NCI-H526 (cell line): ENCODE results near the gene ABHD6.
A peak's percentile ranks its signal among the peaks of the same experiment; 100 is the strongest.
"Not testable (repeated sequence)": the region's sequence is repeated elsewhere in the genome, so short reads cannot be mapped to it uniquely, and the experiment has no call there.

Experiments used
- DNase-seq, 2 experiments: peaks; one replicate each; lab custom pipeline; 2025; lab: John Stamatoyannopoulos, UW

ABHD6 gene, protein sequence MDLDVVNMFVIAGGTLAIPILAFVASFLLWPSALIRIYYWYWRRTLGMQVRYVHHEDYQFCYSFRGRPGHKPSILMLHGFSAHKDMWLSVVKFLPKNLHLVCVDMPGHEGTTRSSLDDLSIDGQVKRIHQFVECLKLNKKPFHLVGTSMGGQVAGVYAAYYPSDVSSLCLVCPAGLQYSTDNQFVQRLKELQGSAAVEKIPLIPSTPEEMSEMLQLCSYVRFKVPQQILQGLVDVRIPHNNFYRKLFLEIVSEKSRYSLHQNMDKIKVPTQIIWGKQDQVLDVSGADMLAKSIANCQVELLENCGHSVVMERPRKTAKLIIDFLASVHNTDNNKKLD

DNA sequence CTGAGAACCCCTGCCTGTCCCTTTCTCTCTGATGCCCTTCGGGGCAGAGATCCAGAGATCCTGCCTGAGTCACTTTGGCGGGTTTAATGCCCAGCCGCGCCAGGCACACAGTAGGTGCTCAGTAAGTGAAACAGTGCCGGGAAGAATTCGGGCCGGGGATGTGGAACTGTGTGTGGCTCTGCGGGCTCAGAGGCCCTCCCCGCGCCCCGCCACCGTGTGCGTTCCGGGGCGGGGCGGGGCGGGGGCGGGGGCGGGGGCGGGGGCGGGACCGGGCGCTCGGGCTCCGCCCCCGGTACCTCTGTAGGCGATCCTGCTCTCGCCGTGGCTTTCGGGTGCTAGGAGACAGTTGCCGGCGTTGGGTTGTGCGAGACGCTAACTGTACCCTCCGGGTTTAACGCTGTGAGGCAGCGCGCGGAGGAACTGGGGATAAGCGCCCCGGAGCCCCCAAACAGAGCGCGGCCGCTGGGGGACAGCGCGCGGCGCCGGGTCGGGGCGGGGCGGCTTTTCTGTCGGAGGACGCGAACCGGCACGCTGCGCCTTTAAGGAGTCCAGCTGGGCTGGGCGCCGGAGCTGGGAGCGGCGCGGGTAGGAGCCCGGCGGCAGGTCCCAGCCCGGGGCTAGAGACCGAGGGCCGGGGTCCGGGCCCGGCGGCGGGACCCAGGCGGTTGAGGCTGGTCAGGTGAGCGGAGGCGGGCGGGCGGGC, at the start of gene ABHD6:
Gene ABHD6, plus strand, starts transcription at position 555 of the 703 bp plus-strand sequence. CDS start 18,795 bp downstream, outside the sequence.
- peak in 1 of 2 experiments; percentile 79 for DNase-seq

DNA sequence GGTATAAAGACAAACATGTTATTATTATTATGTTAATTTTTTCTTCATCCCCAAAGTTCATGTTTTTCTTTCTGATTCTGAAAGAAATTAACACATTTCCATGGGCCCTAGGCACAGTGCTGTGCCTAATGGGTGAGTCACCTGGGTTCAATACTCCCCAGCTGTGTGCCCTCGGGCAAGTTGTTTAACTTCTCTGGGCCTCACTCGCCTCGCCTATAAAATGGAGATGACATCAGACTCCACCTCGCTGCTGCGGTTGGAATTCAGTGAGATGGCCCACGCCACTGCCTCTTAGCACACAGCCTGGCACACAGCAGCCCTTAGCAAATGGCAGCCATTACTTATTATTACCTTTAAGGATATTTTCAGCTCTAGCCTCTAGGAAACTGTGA, 49.4 kb upstream of the ABHD6 start:
- no peak for DNase-seq

DNA sequence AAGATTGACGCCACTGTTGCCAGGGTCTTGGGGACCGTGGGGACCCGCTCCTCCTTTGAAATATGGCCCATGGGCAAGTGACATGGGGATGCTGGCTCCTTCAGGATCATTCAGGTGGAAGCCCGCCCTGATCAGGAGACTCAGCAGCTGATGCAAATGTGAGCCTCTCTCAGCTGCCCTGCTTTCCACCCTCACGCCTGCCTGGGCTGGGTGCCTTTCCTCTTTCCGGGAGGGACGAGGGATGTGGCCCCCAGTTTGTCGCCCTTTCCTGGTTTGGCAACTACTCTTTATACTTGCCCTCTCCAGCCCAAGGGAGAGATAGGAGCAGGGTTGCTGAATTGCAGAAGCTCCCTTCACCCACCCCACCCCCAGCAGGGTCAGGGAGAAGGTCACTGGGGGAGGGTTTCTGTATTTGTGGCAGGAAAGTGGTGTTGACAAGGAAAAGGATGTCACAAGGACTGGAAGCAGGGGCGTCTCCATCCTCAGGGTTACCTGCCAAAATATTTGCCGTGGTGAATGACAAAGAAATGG, 48.6 kb upstream of the ABHD6 start:
- peak in 1 of 2 experiments; percentile 4 for DNase-seq

DNA sequence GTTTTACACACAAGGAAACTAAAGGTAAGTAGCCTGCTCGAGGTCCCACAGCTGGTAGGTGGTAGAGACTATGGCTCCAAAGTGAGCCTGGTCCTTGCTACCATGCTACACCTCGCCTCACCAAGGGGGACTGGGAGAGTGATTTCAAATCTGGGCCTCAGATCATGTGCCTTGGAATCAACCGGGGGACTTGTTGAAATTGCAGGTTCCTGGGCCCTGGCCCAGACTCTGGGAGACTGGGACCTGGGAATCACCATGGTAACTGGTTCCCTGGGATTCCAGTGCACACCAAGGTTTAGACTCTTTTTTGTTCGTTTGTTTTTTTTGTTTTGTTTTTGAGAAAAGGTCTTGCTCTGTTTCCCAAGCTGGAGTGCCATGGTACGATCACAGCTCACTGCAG, 47.9 kb upstream of the ABHD6 start:
- DNase-seq = no peak

DNA sequence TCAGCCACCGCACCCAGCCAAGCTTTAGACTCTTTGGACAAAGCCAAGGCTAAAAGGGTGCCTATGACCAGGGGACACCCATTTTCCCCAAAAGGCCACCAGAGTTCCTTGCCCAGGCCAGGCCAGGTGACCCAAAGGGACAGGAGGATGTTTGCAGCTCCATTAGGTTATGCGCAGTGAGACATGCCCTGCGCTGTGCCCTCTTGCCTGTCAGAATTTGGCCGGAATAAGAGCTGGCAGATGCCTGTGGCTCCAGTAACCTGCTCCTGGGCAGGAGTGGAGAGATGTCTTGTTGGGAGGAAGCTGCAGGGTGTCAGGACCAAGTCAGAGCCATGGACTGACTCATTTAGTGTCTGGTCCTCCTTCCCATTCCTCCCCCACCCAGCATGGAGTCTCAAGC, 47.3 kb upstream of the ABHD6 start:
- DNase-seq = no peak

DNA sequence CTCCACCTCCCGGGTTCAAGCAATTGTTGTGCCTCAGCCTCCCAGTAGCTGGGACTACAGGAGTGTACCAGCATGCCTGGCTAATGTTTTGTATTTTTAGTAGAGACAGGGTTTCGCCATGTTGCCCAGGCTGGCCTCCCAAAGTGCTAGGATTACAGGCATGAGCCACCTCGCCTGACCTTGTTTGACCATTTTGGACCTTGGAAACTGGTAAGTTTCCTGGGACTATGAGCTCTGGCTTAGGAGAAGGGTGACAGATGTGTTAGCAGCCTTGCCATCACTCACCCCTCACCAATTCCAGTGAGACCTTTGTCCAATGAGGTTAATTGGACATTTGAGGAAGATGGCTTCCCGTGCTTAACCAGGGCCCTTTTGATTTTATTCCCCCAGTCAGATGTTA, 46.7 kb upstream of the ABHD6 start:
- no peak for DNase-seq

DNA sequence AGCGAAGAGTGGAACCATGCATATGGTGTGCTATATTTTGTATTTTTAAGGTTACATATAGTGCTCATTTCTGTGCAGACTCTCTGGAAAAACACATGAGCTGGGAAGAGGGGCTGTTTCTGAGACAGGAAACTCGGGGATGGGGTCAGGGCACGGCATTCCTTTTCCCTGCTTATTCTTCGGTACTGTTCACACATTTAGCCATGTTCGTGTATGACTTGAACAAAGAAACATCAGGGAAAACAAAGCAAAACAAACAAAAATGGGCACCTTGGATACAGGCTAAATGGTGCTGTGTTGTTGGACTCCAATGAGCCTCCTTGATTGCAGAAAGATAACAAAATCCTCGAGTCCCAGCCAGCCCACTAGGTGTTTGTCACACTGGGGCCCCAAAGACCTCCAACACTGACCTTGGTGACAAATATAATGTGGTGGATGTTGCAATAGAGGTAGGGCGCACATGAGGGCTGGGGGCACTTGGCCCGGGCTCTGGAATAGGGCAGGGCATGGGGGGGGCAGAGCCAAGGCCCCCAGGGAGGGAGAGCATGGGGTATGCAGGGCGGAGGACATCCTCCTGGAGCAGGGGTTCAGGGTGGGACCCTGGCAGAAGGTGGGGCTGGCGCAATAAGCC, 46.1 kb upstream of the ABHD6 start:
- DNase-seq = no peak

DNA sequence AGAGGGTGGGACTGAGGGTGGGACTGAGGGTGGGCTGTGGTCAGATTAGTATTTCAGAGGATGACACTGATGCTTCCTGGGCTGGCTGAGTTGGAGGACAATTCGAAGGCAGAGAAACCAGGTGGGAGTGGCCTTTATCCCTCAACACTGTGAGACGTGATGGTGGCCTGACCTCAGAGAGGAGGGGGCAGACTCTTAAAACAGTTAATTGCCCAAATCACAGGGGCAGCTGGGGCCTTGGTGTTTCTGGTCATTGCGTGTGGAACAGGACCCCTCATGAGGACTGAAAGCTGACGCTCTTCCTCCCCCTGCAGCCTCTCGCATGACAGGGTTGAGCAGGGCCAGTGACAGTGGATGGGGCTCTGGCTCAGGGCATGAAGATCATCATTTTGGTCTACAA, 45.5 kb upstream of the ABHD6 start:
- DNase-seq = no peak

DNA sequence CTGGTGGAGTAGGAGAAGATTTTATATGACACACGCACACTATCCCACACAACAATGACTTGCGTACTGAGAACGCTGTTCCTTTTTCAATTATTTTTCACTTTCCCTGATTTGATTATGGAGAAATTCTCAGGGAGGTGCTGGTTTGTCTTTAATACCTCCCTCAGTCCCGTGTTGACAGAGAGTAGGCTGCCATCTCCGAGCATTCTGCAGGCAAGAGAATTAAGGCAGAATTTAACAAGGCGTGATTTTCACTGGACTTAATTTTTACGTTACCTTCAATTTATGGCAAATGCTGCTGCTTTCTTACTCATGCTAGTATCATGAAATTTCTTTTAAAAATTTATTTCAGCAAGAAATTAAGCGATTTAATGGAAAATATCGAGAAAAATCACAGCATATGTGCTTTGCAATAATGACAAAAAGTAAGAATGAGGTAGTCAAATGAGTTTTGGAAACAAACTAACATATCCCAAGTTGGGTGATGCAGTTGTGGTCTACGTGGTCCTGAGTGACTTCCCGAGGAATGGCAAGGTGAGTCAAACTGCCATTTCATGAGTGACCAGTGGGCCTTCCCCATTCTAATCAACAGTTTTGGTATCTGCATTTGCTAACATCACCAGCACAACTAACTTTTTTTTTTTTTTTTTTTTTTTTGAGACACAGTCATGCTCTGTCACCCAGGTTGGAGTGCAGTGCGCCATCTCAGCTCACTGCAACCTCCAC, 43.7 kb upstream of the ABHD6 start:
- DNase-seq = no peak

DNA sequence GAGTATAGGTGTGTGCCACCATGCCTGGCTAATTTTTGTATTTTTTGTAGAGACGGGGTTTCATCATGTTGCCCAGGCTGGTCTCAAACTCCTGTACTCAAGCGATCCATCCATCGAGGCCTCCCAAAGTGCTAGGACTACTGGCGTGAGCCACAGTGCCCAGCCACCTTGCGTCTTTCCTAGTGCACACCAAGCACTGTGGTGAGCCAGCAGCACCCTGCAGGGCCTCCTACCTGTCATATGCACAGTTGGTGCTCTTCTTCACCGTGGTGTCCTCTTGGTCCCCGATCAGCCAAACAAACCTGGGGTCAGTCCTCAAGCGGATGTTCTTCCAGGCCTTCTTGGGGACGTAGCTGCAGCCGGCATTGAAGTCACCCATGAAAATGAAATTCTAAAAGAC, 40.0 kb upstream of the ABHD6 start:
- DNase-seq = no peak

DNA sequence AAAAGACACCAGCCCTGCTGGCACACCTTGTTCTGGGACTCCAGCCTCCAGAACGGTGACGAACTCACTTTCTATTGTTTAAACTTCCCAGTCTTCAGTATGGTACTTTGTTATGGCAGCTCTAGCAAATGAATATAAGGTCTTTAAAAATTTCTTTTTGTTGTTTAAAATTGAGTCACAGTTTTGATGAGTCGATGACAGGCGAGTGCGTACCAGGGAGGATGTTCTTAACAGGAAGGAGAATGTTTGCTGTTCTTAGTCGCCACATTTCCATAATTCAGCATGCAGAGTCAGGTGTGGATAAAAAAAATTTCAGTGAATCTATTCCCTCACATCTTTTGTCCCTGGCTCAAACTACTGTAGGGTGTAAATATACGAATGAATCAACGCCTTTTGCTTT, 39.2 kb upstream of the ABHD6 start:
- no peak for DNase-seq

DNA sequence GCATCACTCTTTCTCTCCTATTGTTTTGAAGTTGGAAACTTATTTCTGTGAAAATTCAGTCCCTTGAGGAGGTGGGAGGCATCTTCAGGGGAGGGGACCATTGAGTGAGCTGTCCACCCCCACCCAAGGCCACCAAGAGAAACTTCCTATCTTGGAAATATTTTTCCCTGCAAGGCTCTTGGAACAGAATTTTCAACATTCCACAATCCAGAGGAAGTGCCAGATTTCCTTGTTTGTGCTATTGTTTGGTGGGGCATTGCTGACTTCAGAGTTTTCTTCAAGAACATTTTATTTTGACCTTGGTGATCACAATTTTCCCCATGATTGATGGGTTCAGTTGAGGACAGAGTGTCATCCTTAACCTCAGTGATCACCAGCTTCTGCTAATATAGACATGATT, 38.8 kb upstream of the ABHD6 start:
- DNase-seq = no peak

DNA sequence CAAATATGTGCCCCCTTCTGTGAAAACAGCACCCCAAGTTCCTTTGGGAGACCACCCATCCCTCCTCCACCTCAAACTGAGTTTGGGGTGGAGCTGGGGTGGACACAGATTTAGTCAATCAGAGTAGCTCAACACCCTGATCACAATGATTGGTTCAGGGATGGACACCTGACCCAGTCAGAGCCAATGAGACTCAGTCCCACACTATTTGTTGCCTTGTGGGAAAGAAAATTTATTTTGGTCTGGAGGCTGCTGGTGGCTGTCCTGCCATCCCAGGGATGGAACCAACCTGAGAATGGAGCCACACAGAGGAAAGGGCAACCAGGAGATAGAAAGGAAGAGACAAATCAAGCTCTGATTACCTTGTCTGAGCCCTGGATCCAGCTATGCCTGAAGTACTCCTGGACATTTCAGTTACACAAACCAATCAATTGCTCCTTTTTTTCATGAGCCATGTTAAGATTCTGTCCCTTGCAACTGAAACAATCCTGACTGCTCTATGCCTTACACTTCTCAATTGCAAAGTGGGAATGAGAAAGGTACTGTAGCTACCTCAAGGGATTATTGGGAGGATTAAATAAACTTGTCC, 37.4 kb upstream of the ABHD6 start:
- no peak for DNase-seq

DNA sequence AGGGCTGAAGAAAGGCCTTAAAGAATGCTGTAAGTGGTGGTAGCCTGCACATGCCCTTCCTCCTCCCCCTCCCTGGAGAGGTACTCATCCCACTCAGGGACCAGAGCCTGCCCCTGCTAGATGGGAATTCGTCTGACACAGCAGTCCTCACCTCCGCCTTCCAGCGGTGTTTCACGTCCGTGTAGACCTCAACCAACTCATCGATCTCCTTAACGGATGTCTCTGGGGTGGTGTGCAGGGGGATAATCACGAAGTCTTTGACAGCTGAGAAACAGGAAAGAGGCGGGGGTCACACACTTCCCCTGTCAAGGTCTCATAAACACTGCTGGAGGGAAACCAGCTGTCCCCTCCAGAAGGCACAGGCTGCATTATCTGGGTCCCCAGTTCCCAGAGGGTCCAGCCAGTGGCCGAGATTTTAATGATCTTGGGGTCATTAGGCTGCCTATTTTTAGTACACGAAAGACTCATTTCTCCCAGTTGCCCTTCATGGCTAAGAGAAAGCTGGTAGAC, 36.7 kb upstream of the ABHD6 start:
- no peak for DNase-seq

DNA sequence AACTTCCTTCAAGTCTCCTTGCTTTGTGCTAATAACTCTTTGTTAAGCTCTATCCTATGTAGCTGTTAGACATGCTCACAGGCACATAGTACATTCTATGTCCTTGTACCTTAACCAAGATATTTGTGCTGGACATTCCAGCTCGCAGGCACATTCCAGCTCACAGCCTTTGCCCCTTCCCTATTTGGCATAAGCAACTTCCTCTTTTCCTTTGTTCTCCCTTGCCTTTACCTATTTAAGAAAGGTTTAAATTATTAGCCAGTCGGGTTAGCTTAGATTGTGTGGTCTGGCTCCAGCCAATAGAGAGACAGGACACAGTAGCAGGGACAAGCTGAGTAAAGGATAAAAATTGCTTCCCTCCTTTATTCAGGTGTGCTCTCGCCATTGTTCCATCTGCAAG, 36.1 kb upstream of the ABHD6 start:
- DNase-seq = not testable (repeated sequence)

DNA sequence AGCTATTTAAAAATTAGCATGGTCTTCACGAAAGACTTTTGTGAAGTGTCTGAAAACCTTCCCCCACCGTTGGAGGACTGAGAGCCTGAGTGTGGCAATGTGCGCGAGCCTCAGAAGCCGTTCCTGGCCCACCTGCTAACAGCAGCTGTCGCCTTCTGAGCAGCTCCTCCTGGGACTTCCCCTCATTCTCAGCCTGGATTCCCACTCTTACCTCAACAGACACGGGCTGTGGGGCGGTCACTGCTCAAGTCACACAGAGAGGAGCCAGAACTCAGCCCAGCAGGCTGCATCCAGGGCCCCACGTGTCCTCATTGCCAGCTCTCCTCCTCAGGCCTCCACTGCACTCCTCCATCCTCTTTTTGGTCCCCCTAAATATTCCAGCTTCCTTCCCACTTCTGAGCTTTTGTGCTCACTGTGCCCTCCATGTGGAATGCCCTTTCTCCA, 34.7 kb upstream of the ABHD6 start:
- no peak for DNase-seq

DNA sequence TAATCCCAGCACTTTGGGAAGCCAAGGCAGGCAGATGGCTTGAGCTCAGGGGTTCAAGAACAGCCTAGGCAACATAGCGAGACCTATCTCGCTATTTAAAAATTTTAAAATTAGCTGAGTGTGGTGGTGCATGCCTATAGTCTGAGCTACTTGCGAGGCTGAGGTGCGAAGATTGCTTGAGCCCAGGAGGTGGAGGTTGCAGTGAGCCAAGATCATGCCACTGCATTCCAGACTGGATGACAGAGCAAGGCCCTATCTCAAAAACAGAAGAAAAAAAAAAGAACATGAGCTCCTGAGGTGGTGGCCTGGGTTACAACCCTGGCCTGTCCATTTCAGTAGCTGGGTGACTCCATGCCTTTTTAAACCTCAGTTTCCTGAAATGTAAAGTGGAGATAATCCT, 34.1 kb upstream of the ABHD6 start:
- DNase-seq = no peak

DNA sequence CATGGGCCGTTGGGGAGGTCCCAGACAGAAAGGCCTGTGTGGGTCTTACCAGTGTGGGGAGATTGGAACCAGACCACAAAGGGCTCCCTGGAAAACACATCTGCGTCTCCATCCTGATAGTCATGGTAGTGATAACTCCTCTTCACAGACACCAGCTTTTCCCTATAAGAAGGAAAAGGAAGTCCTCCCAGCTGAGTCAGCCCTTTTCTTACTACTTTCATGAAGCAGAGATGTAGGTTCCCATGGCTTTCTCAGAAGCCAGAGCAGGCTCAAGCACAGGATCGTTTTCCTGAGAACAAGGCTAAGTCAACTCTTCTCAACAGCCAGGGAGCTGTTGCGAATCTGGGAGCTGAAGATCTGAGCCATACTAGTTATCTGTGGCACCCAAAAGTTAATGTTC, 32.9 kb upstream of the ABHD6 start:
- no peak for DNase-seq

DNA sequence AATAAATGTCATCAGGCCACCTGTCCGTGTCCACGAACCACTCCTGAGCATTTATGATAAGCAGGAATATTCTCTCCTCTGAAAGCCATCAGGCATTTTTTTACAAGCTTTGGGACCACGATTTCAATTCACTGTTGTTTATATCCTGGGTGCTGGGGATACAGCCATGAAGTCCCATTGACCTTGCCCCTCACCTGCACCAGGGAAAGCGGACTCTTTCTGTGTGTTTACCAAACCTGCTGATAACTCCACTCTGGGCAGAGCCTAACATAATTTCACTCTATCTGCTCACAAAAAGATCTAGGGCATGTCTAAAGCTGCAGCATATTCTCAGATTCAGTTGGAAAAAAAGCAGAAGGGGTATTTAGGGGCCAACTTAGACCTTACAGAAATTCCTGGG, 31.6 kb upstream of the ABHD6 start:
- no peak for DNase-seq

DNA sequence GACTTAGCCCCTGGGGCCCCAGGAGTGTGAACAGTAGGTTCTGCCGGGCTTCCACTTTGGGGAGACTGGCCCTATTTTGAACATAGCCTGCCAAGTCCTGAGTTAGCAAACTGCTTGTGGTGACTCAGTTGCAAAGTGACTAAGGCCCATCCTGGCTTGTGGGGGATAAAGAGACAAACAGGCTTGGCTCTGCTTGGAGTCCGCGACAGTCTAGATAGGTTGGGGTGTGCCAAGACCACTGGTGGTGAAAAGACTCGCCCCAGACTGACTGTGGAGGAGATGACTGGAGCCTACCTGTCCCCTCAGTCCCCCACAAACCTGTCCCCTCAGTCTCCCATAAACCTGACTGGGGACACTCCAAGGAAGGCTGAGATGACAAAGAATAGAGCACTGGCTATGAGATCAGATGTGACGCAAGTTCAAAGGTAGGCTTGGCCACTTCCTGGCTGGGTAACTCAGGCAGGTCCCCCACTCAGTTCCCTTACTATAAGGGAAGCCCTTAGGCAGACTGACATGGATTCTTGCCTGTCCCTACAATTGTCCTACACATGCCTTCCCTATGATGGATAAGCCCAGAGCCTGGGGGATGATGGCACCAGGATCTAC, 31.1 kb upstream of the ABHD6 start:
- no peak for DNase-seq

DNA sequence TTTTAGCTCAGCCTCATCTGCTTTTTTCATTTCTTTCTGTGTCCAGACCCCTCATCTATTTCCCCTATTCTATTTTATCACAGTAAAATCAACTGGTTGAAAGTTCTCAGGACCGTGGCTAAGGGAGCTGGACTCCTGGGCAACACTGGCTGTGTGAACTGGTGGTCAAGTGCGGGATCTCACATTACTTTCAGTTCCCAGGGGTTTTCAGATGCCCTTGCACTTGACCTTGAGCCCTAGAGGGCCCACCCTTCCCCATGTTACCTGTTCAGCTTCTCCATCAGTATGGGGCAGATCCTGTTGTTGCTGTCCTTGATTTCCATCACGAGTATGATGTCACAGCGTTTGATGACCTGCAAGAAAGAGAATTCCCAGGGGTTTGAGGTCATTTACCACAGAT, 29.6 kb upstream of the ABHD6 start:
- DNase-seq = no peak
